Measurements from ENCODE around the gene WWOX.

- TF ChIP-seq EZH2 (IDR thresholded peaks at IDR 0.05) (no peak), POLR2AphosphoS5 (IDR thresholded peaks at IDR 0.05; ENCODE audit: borderline replicate concordance, low read depth, low read length) (no peak), FOXP2 (optimal IDR thresholded peaks at IDR 0.05; ENCODE audit: control extremely low read depth, extremely low read length, insufficient read depth) (no peak)
Observed at GRCh38 chr16:78092758-78093157, 6.7 kb upstream of the WWOX start.

Measured in SK-N-MC (cell line).